ENCODE data around the gene SLC26A6.
A peak's percentile ranks its signal among the peaks of the same experiment; 100 is the strongest.

SLC26A6 gene

DNA sequence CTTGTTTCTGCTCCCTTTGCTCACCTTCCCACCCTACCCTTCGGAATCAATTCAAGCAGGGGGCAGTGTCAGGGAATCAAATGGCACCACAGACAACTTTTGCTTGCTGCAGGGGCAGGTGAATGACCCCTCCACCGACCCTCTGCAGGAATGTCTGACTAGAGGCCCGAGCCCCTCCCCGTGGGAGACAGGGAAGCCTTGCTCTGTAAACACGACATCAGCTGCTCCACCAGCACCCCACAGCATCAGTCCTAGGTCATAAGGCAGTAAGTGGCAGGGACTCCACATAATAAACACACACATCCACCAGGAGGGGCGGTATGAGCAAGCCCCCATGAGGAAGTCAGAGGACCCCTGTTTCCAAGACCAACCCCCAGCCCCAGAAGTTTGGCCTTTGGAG is 2.0 kb upstream of the SLC26A6 start:
- TF ChIP-seq SNAI2 (CRISPR knock-in tag; IDR thresholded peaks at IDR 0.05) = no peak

DNA sequence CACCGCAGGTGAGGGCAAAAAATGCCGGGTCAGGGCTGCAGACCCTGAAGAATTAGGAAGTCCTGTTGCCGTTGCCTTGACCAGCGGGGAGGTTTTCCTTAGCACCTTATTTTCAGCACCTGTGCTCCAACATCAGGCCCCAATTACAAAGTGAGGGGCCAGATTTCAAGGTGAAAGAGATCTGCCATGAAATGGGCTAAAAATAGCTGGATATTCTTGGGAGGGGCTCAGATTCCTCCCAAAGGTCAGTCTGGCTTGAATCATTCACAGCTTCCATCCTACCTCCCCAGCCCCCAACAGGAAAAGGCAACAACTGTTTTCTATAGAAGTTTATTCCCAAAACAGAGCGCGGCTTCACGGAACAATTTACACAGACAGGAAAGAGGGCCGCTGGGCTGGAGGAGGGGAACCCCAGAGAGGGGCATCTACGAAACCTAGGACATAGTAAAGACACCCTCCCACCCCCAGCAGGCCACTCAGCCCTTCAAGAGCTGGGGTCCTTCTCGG is 941 bp upstream of the SLC26A6 start:
- no peak for ATAC-seq
- TF ChIP-seq, protein P1, sequence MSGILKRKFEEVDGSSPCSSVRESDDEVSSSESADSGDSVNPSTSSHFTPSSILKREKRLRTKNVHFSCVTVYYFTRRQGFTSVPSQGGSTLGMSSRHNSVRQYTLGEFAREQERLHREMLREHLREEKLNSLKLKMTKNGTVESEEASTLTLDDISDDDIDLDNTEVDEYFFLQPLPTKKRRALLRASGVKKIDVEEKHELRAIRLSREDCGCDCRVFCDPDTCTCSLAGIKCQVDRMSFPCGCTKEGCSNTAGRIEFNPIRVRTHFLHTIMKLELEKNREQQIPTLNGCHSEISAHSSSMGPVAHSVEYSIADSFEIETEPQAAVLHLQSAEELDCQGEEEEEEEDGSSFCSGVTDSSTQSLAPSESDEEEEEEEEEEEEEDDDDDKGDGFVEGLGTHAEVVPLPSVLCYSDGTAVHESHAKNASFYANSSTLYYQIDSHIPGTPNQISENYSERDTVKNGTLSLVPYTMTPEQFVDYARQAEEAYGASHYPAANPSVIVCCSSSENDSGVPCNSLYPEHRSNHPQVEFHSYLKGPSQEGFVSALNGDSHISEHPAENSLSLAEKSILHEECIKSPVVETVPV (CRISPR knock-in tag; IDR thresholded peaks at IDR 0.05) = no peak
- TF ChIP-seq PATZ1 (CRISPR knock-in tag; IDR thresholded peaks at IDR 0.05; ENCODE audit: borderline replicate concordance) = no peak
- no peak for TF ChIP-seq SNAI2 (CRISPR knock-in tag; IDR thresholded peaks at IDR 0.05)
- no peak for TF ChIP-seq ARNTL (CRISPR knock-in tag; IDR thresholded peaks at IDR 0.05; ENCODE audit: borderline replicate concordance, low read depth)
- TF ChIP-seq, protein P2, sequence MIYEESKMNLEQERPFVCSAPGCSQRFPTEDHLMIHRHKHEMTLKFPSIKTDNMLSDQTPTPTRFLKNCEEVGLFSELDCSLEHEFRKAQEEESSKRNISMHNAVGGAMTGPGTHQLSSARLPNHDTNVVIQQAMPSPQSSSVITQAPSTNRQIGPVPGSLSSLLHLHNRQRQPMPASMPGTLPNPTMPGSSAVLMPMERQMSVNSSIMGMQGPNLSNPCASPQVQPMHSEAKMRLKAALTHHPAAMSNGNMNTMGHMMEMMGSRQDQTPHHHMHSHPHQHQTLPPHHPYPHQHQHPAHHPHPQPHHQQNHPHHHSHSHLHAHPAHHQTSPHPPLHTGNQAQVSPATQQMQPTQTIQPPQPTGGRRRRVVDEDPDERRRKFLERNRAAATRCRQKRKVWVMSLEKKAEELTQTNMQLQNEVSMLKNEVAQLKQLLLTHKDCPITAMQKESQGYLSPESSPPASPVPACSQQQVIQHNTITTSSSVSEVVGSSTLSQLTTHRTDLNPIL (CRISPR knock-in tag; IDR thresholded peaks at IDR 0.05; ENCODE audit: low read depth) = no peak
- TF ChIP-seq, protein P3, sequence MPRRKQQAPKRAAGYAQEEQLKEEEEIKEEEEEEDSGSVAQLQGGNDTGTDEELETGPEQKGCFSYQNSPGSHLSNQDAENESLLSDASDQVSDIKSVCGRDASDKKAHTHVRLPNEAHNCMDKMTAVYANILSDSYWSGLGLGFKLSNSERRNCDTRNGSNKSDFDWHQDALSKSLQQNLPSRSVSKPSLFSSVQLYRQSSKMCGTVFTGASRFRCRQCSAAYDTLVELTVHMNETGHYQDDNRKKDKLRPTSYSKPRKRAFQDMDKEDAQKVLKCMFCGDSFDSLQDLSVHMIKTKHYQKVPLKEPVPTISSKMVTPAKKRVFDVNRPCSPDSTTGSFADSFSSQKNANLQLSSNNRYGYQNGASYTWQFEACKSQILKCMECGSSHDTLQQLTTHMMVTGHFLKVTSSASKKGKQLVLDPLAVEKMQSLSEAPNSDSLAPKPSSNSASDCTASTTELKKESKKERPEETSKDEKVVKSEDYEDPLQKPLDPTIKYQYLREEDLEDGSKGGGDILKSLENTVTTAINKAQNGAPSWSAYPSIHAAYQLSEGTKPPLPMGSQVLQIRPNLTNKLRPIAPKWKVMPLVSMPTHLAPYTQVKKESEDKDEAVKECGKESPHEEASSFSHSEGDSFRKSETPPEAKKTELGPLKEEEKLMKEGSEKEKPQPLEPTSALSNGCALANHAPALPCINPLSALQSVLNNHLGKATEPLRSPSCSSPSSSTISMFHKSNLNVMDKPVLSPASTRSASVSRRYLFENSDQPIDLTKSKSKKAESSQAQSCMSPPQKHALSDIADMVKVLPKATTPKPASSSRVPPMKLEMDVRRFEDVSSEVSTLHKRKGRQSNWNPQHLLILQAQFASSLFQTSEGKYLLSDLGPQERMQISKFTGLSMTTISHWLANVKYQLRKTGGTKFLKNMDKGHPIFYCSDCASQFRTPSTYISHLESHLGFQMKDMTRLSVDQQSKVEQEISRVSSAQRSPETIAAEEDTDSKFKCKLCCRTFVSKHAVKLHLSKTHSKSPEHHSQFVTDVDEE (CRISPR knock-in tag; IDR thresholded peaks at IDR 0.05) = no peak
- TF ChIP-seq TCF4 (CRISPR knock-in tag; IDR thresholded peaks at IDR 0.05; ENCODE audit: borderline replicate concordance) = no peak

More for the DNA sequence above, 2.0 kb upstream of the SLC26A6 start:
- ATAC-seq = no peak

GRCh38 chr3:48634661-48635221 is 520 bp downstream of the SLC26A6 start:
- peak; percentile 63 for ATAC-seq
- TF ChIP-seq CSDC2 (CRISPR knock-in tag; IDR thresholded peaks at IDR 0.05) = no peak
- no peak for TF ChIP-seq SNAI2 (CRISPR knock-in tag; IDR thresholded peaks at IDR 0.05)
- no peak for TF ChIP-seq OSR1 (CRISPR knock-in tag; IDR thresholded peaks at IDR 0.05)
- TF ChIP-seq PPARA (CRISPR knock-in tag; IDR thresholded peaks at IDR 0.05; ENCODE audit: borderline replicate concordance) = no peak
- TF ChIP-seq, protein P2 (CRISPR knock-in tag; IDR thresholded peaks at IDR 0.05; ENCODE audit: low read depth) = no peak
- TF ChIP-seq TCF4 (CRISPR knock-in tag; IDR thresholded peaks at IDR 0.05; ENCODE audit: borderline replicate concordance) = no peak
- TF ChIP-seq GLIS3 (CRISPR knock-in tag; IDR thresholded peaks at IDR 0.05) = 0 out of 2 replicates have a peak, but pooled peaks have one; percentile 24
- TF ChIP-seq ARNTL (CRISPR knock-in tag; IDR thresholded peaks at IDR 0.05; ENCODE audit: borderline replicate concordance, low read depth) = no peak
- TF ChIP-seq TOX (CRISPR knock-in tag; IDR thresholded peaks at IDR 0.05; ENCODE audit: borderline replicate concordance) = no peak

DNA sequence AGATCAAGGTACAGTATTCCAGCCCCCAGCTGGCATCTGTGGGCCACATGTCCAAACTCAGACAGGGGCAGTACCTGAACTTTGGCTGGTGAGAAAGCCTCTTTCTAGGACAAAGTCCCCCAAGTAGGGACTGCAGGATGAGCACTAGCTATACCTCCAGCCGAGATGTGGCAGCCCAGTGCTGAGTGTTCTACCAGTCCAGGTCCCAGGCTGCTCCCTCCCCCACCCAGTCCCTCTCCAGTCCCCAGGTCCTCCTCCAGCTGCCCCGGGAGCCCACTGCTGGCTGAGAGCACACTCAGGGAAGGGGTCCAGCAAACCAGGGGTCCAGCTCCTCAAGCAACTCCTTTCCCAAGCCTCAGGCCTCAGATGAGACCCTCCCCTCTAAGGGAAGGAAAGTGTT is 1.5 kb downstream of the SLC26A6 start:
- no peak for ATAC-seq
- TF ChIP-seq PPARA (CRISPR knock-in tag; IDR thresholded peaks at IDR 0.05; ENCODE audit: borderline replicate concordance) (no peak), TOX (CRISPR knock-in tag; IDR thresholded peaks at IDR 0.05; ENCODE audit: borderline replicate concordance) (no peak), ZFP3 (CRISPR knock-in tag; IDR thresholded peaks at IDR 0.05) (no peak), RARB (CRISPR knock-in tag; IDR thresholded peaks at IDR 0.05) (no peak), BACH2 (CRISPR knock-in tag; IDR thresholded peaks at IDR 0.05; ENCODE audit: borderline replicate concordance) (no peak), GLIS3 (CRISPR knock-in tag; IDR thresholded peaks at IDR 0.05) (no peak), ZNF8 (CRISPR knock-in tag; IDR thresholded peaks at IDR 0.05) (no peak)
- TF ChIP-seq, protein P1 (CRISPR knock-in tag; IDR thresholded peaks at IDR 0.05) = no peak
- TF ChIP-seq, protein P2 (CRISPR knock-in tag; IDR thresholded peaks at IDR 0.05; ENCODE audit: low read depth) = no peak
- TF ChIP-seq, protein P4, sequence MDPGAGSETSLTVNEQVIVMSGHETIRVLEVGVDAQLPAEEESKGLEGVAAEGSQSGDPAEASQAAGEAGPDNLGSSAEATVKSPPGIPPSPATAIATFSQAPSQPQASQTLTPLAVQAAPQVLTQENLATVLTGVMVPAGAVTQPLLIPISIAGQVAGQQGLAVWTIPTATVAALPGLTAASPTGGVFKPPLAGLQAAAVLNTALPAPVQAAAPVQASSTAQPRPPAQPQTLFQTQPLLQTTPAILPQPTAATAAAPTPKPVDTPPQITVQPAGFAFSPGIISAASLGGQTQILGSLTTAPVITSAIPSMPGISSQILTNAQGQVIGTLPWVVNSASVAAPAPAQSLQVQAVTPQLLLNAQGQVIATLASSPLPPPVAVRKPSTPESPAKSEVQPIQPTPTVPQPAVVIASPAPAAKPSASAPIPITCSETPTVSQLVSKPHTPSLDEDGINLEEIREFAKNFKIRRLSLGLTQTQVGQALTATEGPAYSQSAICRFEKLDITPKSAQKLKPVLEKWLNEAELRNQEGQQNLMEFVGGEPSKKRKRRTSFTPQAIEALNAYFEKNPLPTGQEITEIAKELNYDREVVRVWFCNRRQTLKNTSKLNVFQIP (CRISPR knock-in tag; IDR thresholded peaks at IDR 0.05; ENCODE audit: borderline replicate concordance, low read depth) = no peak
